Dermis microvascular lymphatic vessel endothelial cell (primary cell): ENCODE measurements around the gene TRIM47. TPM values are rescaled to one million over a fixed set of nuclear protein-coding genes. Genes with fewer than 3 reads are reported as not detected.

Source experiments
- DNase-seq, 2 donors: peaks; one replicate each; pipeline versions ENCODE4 v3.0.0 to v3.0.0-alpha.2; 2010; ENCODE audit warnings: low read depth in 2 of 2
- total RNA-seq: library from RNA; depleted of rRNA; stranded (reverse); fragments of >200 nt; gene quantifications from 2 replicates; pipeline ENCODE4 v1.2.1, GENCODE V29; 2014

The TRIM47 gene
- total RNA-seq, 1 donor from 2014 or later = 58.4 TPM

GRCh38 chr17:75909051-75909811 lies 30.9 kb upstream of the TRIM47 start:
- DNase-seq = no peak

- no peak for DNase-seq
These were observed 29.8 kb upstream of the TRIM47 start for GRCh38 chr17:75908201-75908600.

GRCh38 chr17:75906143-75906884 lies 27.9 kb upstream of the TRIM47 start:
- DNase-seq = no peak

- DNase-seq = peak; percentile 88 to 96
These were observed 26.6 kb upstream of the TRIM47 start, which contains the start of gene MRPL38 for GRCh38 chr17:75904749-75905521. Gene MRPL38 (minus strand): TSS chr17:75904884. CDS start chr17:75904875, 9 bp downstream.

- no peak for DNase-seq
These were observed 24.0 kb upstream of the TRIM47 start for GRCh38 chr17:75902406-75902805.

- DNase-seq = no peak
These were observed 23.3 kb upstream of the TRIM47 start for GRCh38 chr17:75901727-75902126.

GRCh38 chr17:75900691-75901533 lies 22.5 kb upstream of the TRIM47 start:
- no peak for DNase-seq

- DNase-seq = no peak
These were observed 21.5 kb upstream of the TRIM47 start for GRCh38 chr17:75899767-75900468.

- no peak for DNase-seq
These were observed 21.0 kb upstream of the TRIM47 start for GRCh38 chr17:75899353-75899752.

- no peak for DNase-seq
These were observed 20.4 kb upstream of the TRIM47 start for GRCh38 chr17:75898791-75899190.

GRCh38 chr17:75898065-75898464 lies 19.7 kb upstream of the TRIM47 start:
- DNase-seq = no peak

- DNase-seq = no peak
These were observed 19.0 kb upstream of the TRIM47 start for GRCh38 chr17:75897160-75898019.

- peak; percentile 54 to 84 for DNase-seq
These were observed 18.2 kb upstream of the TRIM47 start, which contains the start of gene TRIM65 for GRCh38 chr17:75896415-75897159. Gene TRIM65 (minus strand): TSS chr17:75896951. CDS start chr17:75896937, 14 bp downstream.

GRCh38 chr17:75895370-75896155 lies 17.2 kb upstream of the TRIM47 start:
- DNase-seq = peak in 1 of 2 donors; percentile 48

GRCh38 chr17:75894049-75894733 lies 15.8 kb upstream of the TRIM47 start:
- DNase-seq = no peak

GRCh38 chr17:75893305-75894048 lies 15.1 kb upstream of the TRIM47 start:
- no peak for DNase-seq
